Measurements from ENCODE around the gene CLDN2.

- no peak for TF ChIP-seq EZH2 (IDR thresholded peaks at IDR 0.05)
- no peak for TF ChIP-seq FOXP2 (optimal IDR thresholded peaks at IDR 0.05; ENCODE audit: control extremely low read depth, extremely low read length, insufficient read depth)
- TF ChIP-seq POLR2AphosphoS5 (IDR thresholded peaks at IDR 0.05; ENCODE audit: borderline replicate concordance, low read depth, low read length), result no peak
These were observed 52.7 kb downstream of the CLDN2 start for GRCh38 chrX:106972896-106973295.
